Right ventricle myocardium superior (tissue), 1 donor: ENCODE data around the gene FAM111B. TPM values are rescaled to one million over a fixed set of nuclear protein-coding genes. Genes with fewer than 3 reads are reported as not detected.

ENCODE experiments used
- total RNA-seq: library from RNA; stranded (reverse); fragmentation: NEBNext Ultra II Directional; extraction: Animal tissue kit (Norgen Biotek cat#: 25700); gene quantifications from one replicate; pipeline ENCODE4 v1.2.1, GENCODE V29; 2021
- donor health status: DM: no; HTN: yes; CAD: no; lungs with severe emphysema.

Gene FAM111B
- total RNA-seq, 1 donor from 2014 or later: 1.0 TPM

Other genes starting within 250 kb of the FAM111B start
- not detected for gene GLYATL1, start 167.7 kb upstream of the FAM111B start, total RNA-seq
- gene GLYATL1B, start 20.9 kb upstream of the FAM111B start, total RNA-seq: not detected
- gene FAM111A, start 35.6 kb downstream of the FAM111B start, total RNA-seq: 8.8 TPM
- gene DTX4, start 64.9 kb downstream of the FAM111B start, total RNA-seq: 1.7 TPM
- gene MPEG1, start 105.7 kb downstream of the FAM111B start, total RNA-seq: 13.8 TPM